Measurements from ENCODE around the gene PTPN1. TPM values are rescaled to one million over a fixed set of nuclear protein-coding genes. Genes with fewer than 3 reads are reported as not detected.

Gene PTPN1
- total RNA-seq, 1 experiment from 2014 or later: 30.8 TPM

DNA sequence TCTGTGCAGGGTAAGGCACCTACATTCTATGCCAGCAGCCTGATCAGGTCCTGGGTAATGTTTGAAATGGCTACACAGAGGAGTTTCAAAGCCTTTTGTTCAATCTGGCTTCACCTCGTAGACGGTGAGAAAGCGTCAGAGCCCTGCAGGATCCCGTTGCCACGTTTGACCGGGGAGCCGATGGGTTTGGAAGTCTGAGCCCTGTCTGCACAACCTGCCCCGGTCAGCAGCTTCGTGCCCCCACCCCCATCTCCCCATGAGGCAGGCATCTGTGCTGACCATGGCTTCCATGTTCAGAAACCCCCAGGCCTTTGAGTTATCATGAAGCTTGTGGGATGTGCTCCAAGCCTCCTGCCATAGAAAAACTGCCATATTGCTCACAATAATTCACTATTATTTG, 63.9 kb downstream of the PTPN1 start:
- no peak overlapping the region for H2BK5ac ChIP-seq (ENCODE audit: insufficient read length, low read length)
- no peak overlapping the region for H4K91ac ChIP-seq (ENCODE audit: insufficient read length, low read depth, low read length)
- no peak overlapping the region for H2BK12ac ChIP-seq (ENCODE audit: insufficient read length, low read depth, low read length)
- H3K56ac ChIP-seq (ENCODE audit: insufficient read length, low read depth, low read length): no peak overlapping the region
- DNase-seq: peak; percentile 11
- TF ChIP-seq, protein P1, sequence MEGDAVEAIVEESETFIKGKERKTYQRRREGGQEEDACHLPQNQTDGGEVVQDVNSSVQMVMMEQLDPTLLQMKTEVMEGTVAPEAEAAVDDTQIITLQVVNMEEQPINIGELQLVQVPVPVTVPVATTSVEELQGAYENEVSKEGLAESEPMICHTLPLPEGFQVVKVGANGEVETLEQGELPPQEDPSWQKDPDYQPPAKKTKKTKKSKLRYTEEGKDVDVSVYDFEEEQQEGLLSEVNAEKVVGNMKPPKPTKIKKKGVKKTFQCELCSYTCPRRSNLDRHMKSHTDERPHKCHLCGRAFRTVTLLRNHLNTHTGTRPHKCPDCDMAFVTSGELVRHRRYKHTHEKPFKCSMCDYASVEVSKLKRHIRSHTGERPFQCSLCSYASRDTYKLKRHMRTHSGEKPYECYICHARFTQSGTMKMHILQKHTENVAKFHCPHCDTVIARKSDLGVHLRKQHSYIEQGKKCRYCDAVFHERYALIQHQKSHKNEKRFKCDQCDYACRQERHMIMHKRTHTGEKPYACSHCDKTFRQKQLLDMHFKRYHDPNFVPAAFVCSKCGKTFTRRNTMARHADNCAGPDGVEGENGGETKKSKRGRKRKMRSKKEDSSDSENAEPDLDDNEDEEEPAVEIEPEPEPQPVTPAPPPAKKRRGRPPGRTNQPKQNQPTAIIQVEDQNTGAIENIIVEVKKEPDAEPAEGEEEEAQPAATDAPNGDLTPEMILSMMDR (conservative IDR thresholded peaks at IDR 0.05): no peak
- no peaks in the 10 kb centered on the region for H3K79me1 ChIP-seq (ENCODE audit: insufficient read depth, low read depth, low read length, poor library complexity, severe bottlenecking)
- no peak overlapping the region for H2AK5ac ChIP-seq (ENCODE audit: insufficient read length, low read length)
- H2BK120ac ChIP-seq (ENCODE audit: low read depth, low read length, poor library complexity, severe bottlenecking): no peak overlapping the region
- H3T11ph ChIP-seq (ENCODE audit: low read length): no peak overlapping the region
- Mint-ChIP-seq H3K27ac (no peak overlapping the region; a peak in 1 of 7 replicates), H3K27me3 (ENCODE audit: low read depth) (no peaks in the 10 kb centered on the region), H3K4me1 (peaks cover 2 to 5% of the 10 kb centered on the region in 2 experiments; a peak in 3 of 4 replicates), H3K4me3 (no peak overlapping the region), H3K36me3 (ENCODE audit: insufficient read depth in 1 of 3, low read depth in 3 of 3) (peaks cover 16 to 47% (median 45%) of the 10 kb centered on the region in 3 experiments; a peak in 6 of 7 replicates), H3K9me3 (no peaks in the 10 kb centered on the region)
- H3K14ac ChIP-seq (ENCODE audit: insufficient read depth, low read length): no peak overlapping the region
- H3K9me3 ChIP-seq (ENCODE audit: control insufficient read depth, low read depth, low read length): no peaks in the 10 kb centered on the region
- H3K4me2 ChIP-seq (ENCODE audit: insufficient read depth, insufficient read length, low read length): no peak overlapping the region
- H4K8ac ChIP-seq (replicated peaks; ENCODE audit: insufficient read length, low read depth, low read length): no peak overlapping the region
- H3K23ac ChIP-seq (ENCODE audit: insufficient read length, low read depth, low read length): no peak overlapping the region
- no peaks in the 10 kb centered on the region for H3K23me2 ChIP-seq (ENCODE audit: insufficient read length, low read depth, low read length, poor library complexity, severe bottlenecking)
- WGBS (ENCODE audit: extremely low coverage, insufficient read length, low lambda C conversion rate): no CpG with 5 or more reads among the region's 9 CpGs
- H3K9ac ChIP-seq (ENCODE audit: extremely low read depth, insufficient read length, low read length): no peak overlapping the region
- no peaks in the 10 kb centered on the region for H3K79me2 ChIP-seq (ENCODE audit: insufficient read depth, low read length)
- no peaks in the 10 kb centered on the region for H3K27me3 ChIP-seq (ENCODE audit: insufficient read depth, low read length)
- H3K18ac ChIP-seq (ENCODE audit: insufficient read length, low read depth, low read length): no peak overlapping the region
- no peak overlapping the region for H3K4ac ChIP-seq (ENCODE audit: low read depth, low read length)
- no peak overlapping the region for H3K27ac ChIP-seq (ENCODE audit: insufficient read length, low read depth, low read length)
- no peaks in the 10 kb centered on the region for H4K20me1 ChIP-seq (ENCODE audit: control insufficient read depth, insufficient read depth, insufficient read length)
- H2BK20ac ChIP-seq (ENCODE audit: low read depth, low read length, poor library complexity, severe bottlenecking): no peak overlapping the region
- no peak overlapping the region for H4K5ac ChIP-seq (ENCODE audit: insufficient read length, low read depth, low read length)
- H3K4me1 ChIP-seq (ENCODE audit: insufficient read depth, low read length): no peaks in the 10 kb centered on the region
- H2BK15ac ChIP-seq (ENCODE audit: low read depth, low read length): no peak overlapping the region
- no peak overlapping the region for H2AFZ ChIP-seq (ENCODE audit: low read length)
